Neural progenitor cell (in vitro differentiated cells): ENCODE data around the gene ZMYND8. TPM values are rescaled to one million over a fixed set of nuclear protein-coding genes. Genes with fewer than 3 reads are reported as not detected.

ENCODE experiments used
- DNase-seq: peaks from one replicate; pipeline ENCODE4 v3.0.0-alpha.2; 2016; ENCODE audit warnings: low spot score
- H2AFZ ChIP-seq: fragments of 200-600 bp; sonication (generic); replicated peaks from 2 replicates; pipeline ENCODE4 v1.6.1; 2016; ENCODE audit warnings: antibody characterized with exemption
- H3F3A ChIP-seq: fragments of 200-600 bp; sonication (generic); 2 replicates; pipeline ENCODE4 v1.6.1; 2016; ENCODE audit warnings: antibody characterized with exemption, low read depth
- H3K27ac ChIP-seq: fragments of 200-600 bp; sonication (generic); 2 replicates; pipeline ENCODE4 v1.5.1; 2016; ENCODE audit warnings: mild to moderate bottlenecking
- H3K27me3 ChIP-seq: fragments of 200-600 bp; sonication (generic); 2 replicates; pipeline ENCODE4 v1.6.1; 2016; ENCODE audit warnings: mild to moderate bottlenecking, moderate library complexity
- H3K36me3 ChIP-seq: fragments of 200-600 bp; sonication (generic); 2 replicates; pipeline ENCODE4 v1.5.1; 2016
- H3K4me1 ChIP-seq: fragments of 200-600 bp; sonication (generic); 2 replicates; pipeline ENCODE4 v1.6.1; 2016; ENCODE audit warnings: mixed run types
- H3K4me2 ChIP-seq: fragments of 200-600 bp; sonication (generic); 2 replicates; pipeline ENCODE4 v1.6.1; 2016
- H3K4me3 ChIP-seq: fragments of 200-600 bp; sonication (generic); 2 replicates; pipeline ENCODE4 v1.5.1; 2016
- H3K79me2 ChIP-seq: fragments of 200-600 bp; sonication (generic); 2 replicates; pipeline ENCODE4 v1.6.1; 2016; ENCODE audit warnings: low read depth
- H3K9ac ChIP-seq: fragments of 200-600 bp; sonication (generic); 2 replicates; pipeline ENCODE4 v1.6.1; 2016
- H3K9me3 ChIP-seq: fragments of 200-600 bp; sonication (generic); 2 replicates; pipeline ENCODE4 v1.5.1; 2016; ENCODE audit warnings: low read depth
- H4K20me1 ChIP-seq: fragments of 200-600 bp; sonication (generic); 2 replicates; pipeline ENCODE4 v1.6.1; 2016; ENCODE audit warnings: low read depth
- H3K27ac Mint-ChIP-seq: 3 replicates; pipeline ENCODE4 v1.8.0; 2021; ENCODE audit warnings: mixed read lengths
- H3K27me3 Mint-ChIP-seq: 2 replicates; pipeline ENCODE4 v1.8.0; 2022; ENCODE audit warnings: low read depth, mild to moderate bottlenecking, inconsistent platforms, moderate library complexity, mixed read lengths; ENCODE audit not compliant: insufficient read depth
- H3K36me3 Mint-ChIP-seq: 3 replicates; pipeline ENCODE4 v1.8.0; 2021; ENCODE audit warnings: mixed read lengths
- H3K4me1 Mint-ChIP-seq: 3 replicates; pipeline ENCODE4 v1.8.0; 2021; ENCODE audit warnings: mixed read lengths
- H3K4me3 Mint-ChIP-seq: 3 replicates; pipeline ENCODE4 v1.8.0; 2021; ENCODE audit warnings: mild to moderate bottlenecking, moderate library complexity, mixed read lengths
- H3K9me3 Mint-ChIP-seq: 3 replicates; pipeline ENCODE4 v1.8.0; 2020; ENCODE audit warnings: mixed read lengths
- EZH2 ChIP-seq: fragments of 200-600 bp; sonication (generic); IDR thresholded peaks from 2 replicates; pipeline ENCODE4 v1.6.1; 2017; ENCODE audit warnings: antibody characterized with exemption, mild to moderate bottlenecking, moderate library complexity
- EZH2phosphoT487 ChIP-seq: fragments of 200-600 bp; sonication (generic); IDR thresholded peaks from 2 replicates; pipeline ENCODE4 v1.6.1; 2017; ENCODE audit warnings: antibody characterized with exemption
- total RNA-seq: library from RNA; depleted of rRNA; stranded (reverse); fragments of >200 nt; gene quantifications from 2 replicates; pipeline ENCODE4 v1.2.3, GENCODE V29; 2015; ENCODE audit warnings: low replicate concordance
- TF ChIP-seq, protein P1 (sequence below): fragments of 200-600 bp; sonication (generic); IDR thresholded peaks from 2 replicates; pipeline ENCODE4 v1.5.1; 2017; ENCODE audit warnings: antibody characterized with exemption, mild to moderate bottlenecking

ZMYND8 gene
- total RNA-seq, 1 donor from 2014 or later: 59.4 TPM

DNA sequence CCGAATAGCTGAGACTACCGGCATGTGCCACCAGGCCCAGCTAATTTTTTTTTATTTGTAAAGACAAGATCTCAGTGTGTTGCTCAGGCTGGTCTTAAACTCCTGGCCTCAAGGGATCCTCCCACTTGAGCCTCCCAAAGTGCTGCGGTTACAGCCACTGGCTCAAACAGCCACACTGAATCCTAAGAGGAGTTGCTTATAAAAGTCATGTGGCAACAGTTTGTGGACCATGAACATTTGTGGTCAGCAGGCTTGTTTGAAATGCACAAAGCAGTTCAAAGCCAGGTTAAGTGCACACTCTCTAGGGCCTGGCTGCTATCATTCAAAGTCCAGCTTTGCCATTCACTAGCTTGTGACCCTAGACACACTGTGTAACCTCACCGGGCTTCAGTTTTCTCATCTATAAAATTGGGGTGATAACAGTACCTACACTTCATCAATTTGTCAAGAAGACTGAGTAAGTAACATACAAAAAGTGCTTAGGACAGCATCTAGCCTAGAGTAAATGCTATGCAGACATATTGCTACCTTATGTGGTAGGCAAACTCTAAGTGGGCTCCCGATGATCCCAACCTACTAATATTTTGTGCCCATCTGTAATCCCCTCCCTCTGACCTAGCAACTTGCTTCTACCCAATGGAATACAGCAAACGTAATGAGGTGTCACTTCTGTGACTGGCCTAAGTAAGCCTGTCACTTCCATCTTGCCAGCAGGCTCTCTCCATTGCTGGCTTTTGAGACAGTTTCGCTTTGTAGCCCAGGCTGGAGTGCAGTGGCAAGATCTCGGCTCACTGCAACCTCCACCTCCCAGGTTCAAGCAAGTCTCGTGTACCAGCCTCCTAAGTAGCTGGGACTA, 122.9 kb downstream of the ZMYND8 start:
- Histone ChIP-seq H3K27ac (no peak overlapping the region), H3K9me3 (no peaks in the 10 kb centered on the region), H3K9ac (no peak overlapping the region), H3K79me2 (peaks cover 44% of the 10 kb centered on the region), H2AFZ (no peak overlapping the region), H3K4me1 (peaks cover 4% of the 10 kb centered on the region), H3K36me3 (peaks cover 17% of the 10 kb centered on the region), H3F3A (peaks cover 10% of the 10 kb centered on the region), H4K20me1 (no peaks in the 10 kb centered on the region), H3K27me3 (no peaks in the 10 kb centered on the region), H3K4me2 (no peak overlapping the region), H3K4me3 (no peak overlapping the region)
- no peak for TF ChIP-seq EZH2
- TF ChIP-seq, protein P1, sequence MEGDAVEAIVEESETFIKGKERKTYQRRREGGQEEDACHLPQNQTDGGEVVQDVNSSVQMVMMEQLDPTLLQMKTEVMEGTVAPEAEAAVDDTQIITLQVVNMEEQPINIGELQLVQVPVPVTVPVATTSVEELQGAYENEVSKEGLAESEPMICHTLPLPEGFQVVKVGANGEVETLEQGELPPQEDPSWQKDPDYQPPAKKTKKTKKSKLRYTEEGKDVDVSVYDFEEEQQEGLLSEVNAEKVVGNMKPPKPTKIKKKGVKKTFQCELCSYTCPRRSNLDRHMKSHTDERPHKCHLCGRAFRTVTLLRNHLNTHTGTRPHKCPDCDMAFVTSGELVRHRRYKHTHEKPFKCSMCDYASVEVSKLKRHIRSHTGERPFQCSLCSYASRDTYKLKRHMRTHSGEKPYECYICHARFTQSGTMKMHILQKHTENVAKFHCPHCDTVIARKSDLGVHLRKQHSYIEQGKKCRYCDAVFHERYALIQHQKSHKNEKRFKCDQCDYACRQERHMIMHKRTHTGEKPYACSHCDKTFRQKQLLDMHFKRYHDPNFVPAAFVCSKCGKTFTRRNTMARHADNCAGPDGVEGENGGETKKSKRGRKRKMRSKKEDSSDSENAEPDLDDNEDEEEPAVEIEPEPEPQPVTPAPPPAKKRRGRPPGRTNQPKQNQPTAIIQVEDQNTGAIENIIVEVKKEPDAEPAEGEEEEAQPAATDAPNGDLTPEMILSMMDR: no peak
- no peak for TF ChIP-seq EZH2phosphoT487
- DNase-seq: no peak
- H3K9me3 Mint-ChIP-seq: no peaks in the 10 kb centered on the region
- peaks cover 5% of the 10 kb centered on the region for H3K27me3 Mint-ChIP-seq
- H3K27ac Mint-ChIP-seq: no peak overlapping the region
- H3K4me3 Mint-ChIP-seq: no peak overlapping the region
- peaks cover 42% of the 10 kb centered on the region for H3K36me3 Mint-ChIP-seq
- H3K4me1 Mint-ChIP-seq: peaks cover 7% of the 10 kb centered on the region

DNA sequence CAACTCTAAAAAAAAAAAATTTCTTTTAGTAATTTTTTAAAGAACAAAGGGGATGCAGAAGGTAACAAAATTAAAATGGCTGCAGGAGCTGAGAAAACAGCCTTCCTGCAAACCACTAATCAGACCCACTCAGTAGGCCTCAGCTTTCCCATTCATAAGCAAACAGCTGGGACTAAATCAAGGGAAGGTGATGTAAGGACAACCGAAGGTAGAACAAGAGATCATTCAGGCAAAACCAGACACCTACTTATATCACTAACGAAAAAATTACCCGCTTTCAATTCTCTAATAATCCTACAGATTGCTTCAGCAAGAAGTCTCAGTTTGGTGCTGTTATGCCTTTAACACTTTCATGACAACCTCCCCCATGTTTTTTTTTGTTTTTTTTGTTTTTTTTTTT, 124.0 kb downstream of the ZMYND8 start:
- no peak for DNase-seq
- H3K36me3 ChIP-seq: peaks cover 9% of the 10 kb centered on the region
- Mint-ChIP-seq H3K36me3 (peaks cover 37% of the 10 kb centered on the region), H3K9me3 (no peaks in the 10 kb centered on the region), H3K4me3 (no peak overlapping the region), H3K27ac (no peak overlapping the region), H3K27me3 (peaks cover 5% of the 10 kb centered on the region), H3K4me1 (peaks cover 7% of the 10 kb centered on the region)
- H3K27ac ChIP-seq: peak overlapping the region; percentile 13
- no peak overlapping the region for H2AFZ ChIP-seq
- H4K20me1 ChIP-seq: no peaks in the 10 kb centered on the region
- peaks cover 10% of the 10 kb centered on the region for H3F3A ChIP-seq
- no peaks in the 10 kb centered on the region for H3K27me3 ChIP-seq
- H3K9ac ChIP-seq: no peak overlapping the region
- no peak overlapping the region for H3K4me3 ChIP-seq
- H3K4me1 ChIP-seq: peaks cover 4% of the 10 kb centered on the region
- TF ChIP-seq, protein P1: no peak
- TF ChIP-seq EZH2 (no peak), EZH2phosphoT487 (no peak)
- no peaks in the 10 kb centered on the region for H3K9me3 ChIP-seq
- H3K79me2 ChIP-seq: peaks cover 35% of the 10 kb centered on the region
- no peak overlapping the region for H3K4me2 ChIP-seq

DNA sequence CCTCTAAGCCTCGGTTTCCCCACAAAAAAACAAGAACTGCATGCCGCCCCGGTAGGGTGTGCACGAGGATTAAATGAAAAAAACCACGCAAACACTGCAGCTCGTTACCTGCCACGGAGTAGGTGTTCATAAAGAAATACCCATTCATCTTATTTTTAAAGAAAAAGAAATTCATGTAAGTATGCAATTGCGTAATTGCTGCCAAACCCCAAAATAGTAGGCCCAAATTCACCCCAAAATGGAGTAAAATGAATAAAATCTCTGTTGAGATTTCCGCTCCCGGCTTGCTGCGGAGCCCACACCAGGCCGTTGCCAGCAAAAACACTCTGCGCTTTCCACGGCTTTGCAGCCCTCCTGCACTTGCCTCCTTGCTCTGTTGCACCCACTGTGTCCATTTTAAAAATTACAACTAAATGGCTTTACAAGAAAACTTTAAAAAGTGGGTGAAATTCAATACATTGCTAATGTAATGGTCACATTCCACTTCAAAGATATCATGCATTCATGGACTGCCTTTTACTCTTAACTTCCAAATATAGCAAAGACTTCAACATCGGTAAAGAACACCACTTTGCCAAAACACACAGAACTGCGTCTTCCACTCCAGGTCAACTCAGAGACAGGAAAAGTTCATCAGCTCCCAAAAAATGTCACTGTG, 125.0 kb downstream of the ZMYND8 start:
- Histone ChIP-seq H3F3A (peaks cover 16% of the 10 kb centered on the region), H2AFZ (no peak overlapping the region), H3K36me3 (peaks cover 9% of the 10 kb centered on the region), H3K27me3 (no peaks in the 10 kb centered on the region), H4K20me1 (no peaks in the 10 kb centered on the region), H3K79me2 (peaks cover 35% of the 10 kb centered on the region), H3K4me1 (peaks cover 4% of the 10 kb centered on the region), H3K4me2 (no peak overlapping the region), H3K9me3 (no peaks in the 10 kb centered on the region), H3K27ac (peak overlapping the region; percentile 13), H3K4me3 (no peak overlapping the region), H3K9ac (no peak overlapping the region)
- DNase-seq: no peak
- no peak overlapping the region for H3K27ac Mint-ChIP-seq
- peaks cover 7% of the 10 kb centered on the region for H3K4me1 Mint-ChIP-seq
- H3K27me3 Mint-ChIP-seq: peaks cover 5% of the 10 kb centered on the region
- H3K36me3 Mint-ChIP-seq: peaks cover 31% of the 10 kb centered on the region
- TF ChIP-seq EZH2: no peak
- TF ChIP-seq, protein P1: peak; percentile 3
- TF ChIP-seq EZH2phosphoT487: no peak
- no peak overlapping the region for H3K4me3 Mint-ChIP-seq
- no peaks in the 10 kb centered on the region for H3K9me3 Mint-ChIP-seq
